ENCODE data around the gene AQP7. TPM values are rescaled to one million over a fixed set of nuclear protein-coding genes. Genes with fewer than 3 reads are reported as not detected.
"Not testable (repeated sequence)": the region's sequence is repeated elsewhere in the genome, so short reads cannot be mapped to it uniquely, and the experiment has no call there.

AQP7 gene
- total RNA-seq, 2 experiments from 2014 or later: not detected

DNA sequence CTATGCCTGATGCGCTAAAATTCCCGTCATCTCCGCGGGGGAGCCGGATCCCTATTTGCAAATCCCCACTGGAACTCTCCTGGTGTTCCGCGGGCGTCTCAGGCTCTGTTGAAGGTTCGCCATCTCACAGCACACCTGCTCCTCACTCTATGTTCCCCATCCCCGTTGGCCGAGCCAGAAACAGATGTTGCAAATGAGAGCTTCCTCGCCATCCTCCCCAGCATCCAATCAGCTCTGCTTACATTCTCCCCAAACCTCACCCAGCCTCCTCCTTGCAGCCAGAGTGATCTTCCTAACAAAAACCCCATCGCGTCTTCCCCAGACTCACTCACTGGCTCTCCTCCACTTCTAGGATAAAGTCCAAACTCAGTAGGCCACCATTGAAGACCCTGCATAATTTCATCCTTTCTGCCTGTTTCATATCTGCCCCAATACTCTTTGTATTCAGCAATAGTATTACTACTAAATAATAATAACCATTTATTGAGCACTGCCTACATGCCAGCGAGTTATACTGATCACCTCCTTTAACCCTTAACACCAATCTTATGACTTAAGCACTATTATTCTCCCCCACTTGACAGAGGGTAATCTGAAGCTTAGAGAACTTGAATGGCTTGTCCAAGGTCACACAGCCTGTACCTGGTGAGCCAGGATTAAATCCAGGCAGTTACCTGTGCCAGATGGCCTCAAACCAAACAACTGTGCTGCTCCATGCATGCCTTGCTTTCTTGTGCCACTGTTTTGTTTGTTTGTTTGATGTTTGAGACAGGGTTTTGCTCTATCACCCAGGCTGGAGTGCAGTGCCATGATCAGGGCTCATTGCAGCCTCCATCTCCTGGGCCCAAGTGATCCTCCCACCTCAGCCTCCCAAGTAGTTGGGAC is 14.0 kb downstream of the AQP7 start:
- intact Hi-C loops (cut with micrococcal nuclease): no loop called here
- no peaks in the 10 kb centered on the region for H3K27me3 Mint-ChIP-seq (ENCODE audit: low read depth)
- H3K4me1 Mint-ChIP-seq (ENCODE audit: low read depth): no peaks in the 10 kb centered on the region
- no peaks in the 10 kb centered on the region for H3K36me3 Mint-ChIP-seq (ENCODE audit: low read depth)
- H3K9me3 Mint-ChIP-seq: no peaks in the 10 kb centered on the region
- no peak overlapping the region for H3K27ac Mint-ChIP-seq
- no peak overlapping the region for H3K4me3 Mint-ChIP-seq
- DNase-seq: no peak
- CTCF ChIA-PET: no interaction called here

GRCh38 chr9:33386998-33387397 is 15.4 kb downstream of the AQP7 start:
- H3K36me3 Mint-ChIP-seq (ENCODE audit: low read depth); H3K27ac Mint-ChIP-seq; DNase-seq; intact Hi-C loops (cut with micrococcal nuclease); H3K4me3 Mint-ChIP-seq; H3K4me1 Mint-ChIP-seq (ENCODE audit: low read depth); H3K27me3 Mint-ChIP-seq (ENCODE audit: low read depth); H3K9me3 Mint-ChIP-seq: not testable (repeated sequence)
- CTCF ChIA-PET: interaction anchor here (0.6 kb wide), 1 partner anchor 353 kb away, joined by 6 read pairs; no protein-coding TSS in a partner anchor

DNA sequence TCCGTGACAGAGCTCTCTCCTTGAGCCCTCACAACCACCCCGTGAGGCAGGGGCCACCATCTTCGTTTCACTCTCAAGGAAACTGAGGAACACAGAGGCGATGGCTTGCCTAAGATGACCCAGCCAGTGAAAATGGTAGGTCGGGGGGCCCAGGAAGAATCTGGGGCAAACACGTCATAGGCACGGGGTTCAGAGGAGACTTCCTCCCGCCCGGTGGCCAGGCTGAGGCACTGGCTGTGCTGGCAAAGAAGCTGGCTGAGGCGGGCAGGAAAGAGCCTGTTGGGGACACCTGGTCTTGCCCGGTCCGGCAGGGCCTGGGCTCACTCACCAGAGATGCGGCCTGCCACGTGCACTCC is 15.7 kb downstream of the AQP7 start:
- H3K4me1 Mint-ChIP-seq (ENCODE audit: low read depth); H3K27me3 Mint-ChIP-seq (ENCODE audit: low read depth); H3K9me3 Mint-ChIP-seq; H3K27ac Mint-ChIP-seq; H3K36me3 Mint-ChIP-seq (ENCODE audit: low read depth); DNase-seq; H3K4me3 Mint-ChIP-seq; intact Hi-C loops (cut with micrococcal nuclease): not testable (repeated sequence)
- CTCF ChIA-PET: interaction anchor here (0.6 kb wide), 1 partner anchor 354 kb away, joined by 6 read pairs; no protein-coding TSS in a partner anchor

- H3K4me1 Mint-ChIP-seq (ENCODE audit: low read depth); DNase-seq; H3K4me3 Mint-ChIP-seq; H3K27ac Mint-ChIP-seq; H3K36me3 Mint-ChIP-seq (ENCODE audit: low read depth); H3K27me3 Mint-ChIP-seq (ENCODE audit: low read depth); H3K9me3 Mint-ChIP-seq; intact Hi-C loops (cut with micrococcal nuclease): not testable (repeated sequence)
- CTCF ChIA-PET: interaction anchor here (0.6 kb wide), 1 partner anchor 354 kb away, joined by 6 read pairs; no protein-coding TSS in a partner anchor
Observed at GRCh38 chr9:33385979-33386640, 16.3 kb downstream of the AQP7 start.

GRCh38 chr9:33385536-33385935 is 16.8 kb downstream of the AQP7 start:
- H3K4me1 Mint-ChIP-seq (ENCODE audit: low read depth); H3K27ac Mint-ChIP-seq; DNase-seq; H3K4me3 Mint-ChIP-seq; intact Hi-C loops (cut with micrococcal nuclease); H3K9me3 Mint-ChIP-seq; H3K27me3 Mint-ChIP-seq (ENCODE audit: low read depth); CTCF ChIA-PET; H3K36me3 Mint-ChIP-seq (ENCODE audit: low read depth): not testable (repeated sequence)

DNA sequence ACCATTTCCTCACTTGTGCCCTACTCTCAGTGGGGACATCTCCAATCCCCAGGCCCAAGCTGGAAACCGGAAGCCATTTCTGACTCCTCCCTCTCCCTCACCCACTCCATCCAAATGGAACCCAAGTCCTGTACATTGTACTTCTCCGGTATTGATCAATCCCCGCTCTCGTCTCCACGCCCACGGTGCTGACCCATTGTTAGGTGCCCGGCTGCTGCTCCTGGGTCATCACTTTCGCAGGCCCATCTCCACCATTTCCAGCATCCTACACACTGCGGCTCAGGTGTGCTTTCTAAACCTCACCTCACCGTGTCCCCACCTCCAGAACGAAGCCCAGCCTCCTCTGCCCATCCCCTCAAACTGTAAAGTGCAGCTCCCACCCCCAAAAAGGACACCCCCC is 19.0 kb downstream of the AQP7 start:
- H3K4me1 Mint-ChIP-seq (ENCODE audit: low read depth); H3K9me3 Mint-ChIP-seq; H3K36me3 Mint-ChIP-seq (ENCODE audit: low read depth); H3K4me3 Mint-ChIP-seq; DNase-seq; H3K27me3 Mint-ChIP-seq (ENCODE audit: low read depth); intact Hi-C loops (cut with micrococcal nuclease); H3K27ac Mint-ChIP-seq: not testable (repeated sequence)
- CTCF ChIA-PET: interaction anchor here (0.5 to 0.9 kb wide), 2 partner anchors 9 to 68 kb away, joined by 4 read pairs; no protein-coding TSS in a partner anchor

DNA sequence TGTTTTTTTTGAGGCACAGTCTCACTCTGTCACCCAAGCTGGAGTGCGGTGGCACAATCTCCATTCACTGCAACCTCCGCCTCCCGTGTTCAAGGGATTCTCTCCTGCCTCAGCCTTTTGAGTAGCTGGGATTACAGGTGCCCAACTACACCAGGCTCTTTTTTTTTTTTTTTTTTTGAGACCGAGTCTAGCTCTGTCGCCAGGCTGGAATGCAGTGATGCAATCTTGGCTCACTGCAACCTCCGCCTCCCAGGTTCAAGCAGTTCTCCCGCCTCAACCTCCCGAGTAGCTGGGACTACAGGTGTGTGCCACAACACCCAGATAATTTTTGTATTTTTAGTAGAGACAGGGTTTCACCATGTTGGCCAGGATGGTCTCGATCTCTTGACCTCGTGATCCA is 20.0 kb downstream of the AQP7 start:
- H3K27me3 Mint-ChIP-seq (ENCODE audit: low read depth); CTCF ChIA-PET: not testable (repeated sequence)

GRCh38 chr9:33381231-33381791 is 21.1 kb downstream of the AQP7 start:
- Mint-ChIP-seq H3K36me3 (ENCODE audit: low read depth) (no peaks in the 10 kb centered on the region), H3K27me3 (ENCODE audit: low read depth) (no peaks in the 10 kb centered on the region), H3K4me3 (no peak overlapping the region), H3K27ac (no peak overlapping the region), H3K9me3 (no peaks in the 10 kb centered on the region), H3K4me1 (ENCODE audit: low read depth) (no peaks in the 10 kb centered on the region)
- CTCF ChIA-PET: interaction anchor here (0.6 to 2.3 kb wide), 3 partner anchors 34 to 69 kb away, joined by 3 to 6 read pairs (median 3); no protein-coding TSS in a partner anchor
- intact Hi-C loops (cut with micrococcal nuclease): no loop called here
- no peak for DNase-seq

More for the DNA sequence above, 20.0 kb downstream of the AQP7 start:
- H3K36me3 Mint-ChIP-seq (ENCODE audit: low read depth); H3K27ac Mint-ChIP-seq; H3K9me3 Mint-ChIP-seq; H3K4me3 Mint-ChIP-seq; DNase-seq; H3K4me1 Mint-ChIP-seq (ENCODE audit: low read depth); intact Hi-C loops (cut with micrococcal nuclease): not testable (repeated sequence)

- Mint-ChIP-seq H3K9me3 (no peaks in the 10 kb centered on the region), H3K4me1 (ENCODE audit: low read depth) (no peaks in the 10 kb centered on the region), H3K4me3 (no peak overlapping the region), H3K27me3 (ENCODE audit: low read depth) (no peaks in the 10 kb centered on the region), H3K27ac (no peak overlapping the region), H3K36me3 (ENCODE audit: low read depth) (no peaks in the 10 kb centered on the region)
- intact Hi-C loops (cut with micrococcal nuclease): no loop called here
- CTCF ChIA-PET: interaction anchor here (0.6 to 2.3 kb wide), 3 partner anchors 35 to 69 kb away, joined by 3 to 6 read pairs (median 3); no protein-coding TSS in a partner anchor
- DNase-seq: no peak
Observed at GRCh38 chr9:33380390-33381094, 21.8 kb downstream of the AQP7 start.

DNA sequence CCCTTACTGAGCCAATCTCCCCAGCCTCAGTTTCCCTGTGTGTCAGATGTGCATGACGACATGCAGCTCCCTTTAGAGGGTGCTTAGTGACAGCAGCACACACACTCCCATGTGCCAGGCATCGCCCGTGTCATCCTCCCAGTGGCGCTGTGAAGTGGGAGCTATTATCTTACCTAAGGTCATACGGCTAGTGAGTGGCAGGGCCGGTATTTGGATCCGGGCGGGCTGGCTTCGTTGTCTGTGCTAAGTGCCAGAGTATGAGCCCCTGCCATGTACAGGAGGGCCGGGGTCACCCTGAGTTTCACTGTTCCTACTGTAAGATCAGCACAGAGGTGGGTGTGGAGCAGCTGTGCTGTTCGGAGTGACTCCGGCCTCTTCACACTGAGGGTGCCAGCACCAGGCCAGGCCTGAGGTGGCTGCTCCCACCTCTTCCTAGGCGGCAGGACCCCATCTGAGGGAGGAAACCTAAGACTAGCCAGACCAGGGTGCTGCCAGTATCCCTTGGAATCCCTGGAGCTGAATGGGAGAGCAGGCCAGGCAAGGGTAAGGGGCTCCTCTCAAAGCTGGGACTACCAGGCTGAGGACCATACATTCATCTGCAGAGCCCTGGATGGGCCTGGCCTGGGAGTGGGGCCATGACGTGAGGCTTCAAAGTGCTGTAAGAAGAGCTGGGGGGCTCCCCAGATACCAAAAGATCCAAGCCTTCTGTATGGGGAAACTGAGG is 22.5 kb downstream of the AQP7 start:
- Mint-ChIP-seq H3K4me3 (no peak overlapping the region), H3K9me3 (no peaks in the 10 kb centered on the region), H3K27me3 (ENCODE audit: low read depth) (no peaks in the 10 kb centered on the region), H3K4me1 (ENCODE audit: low read depth) (peaks cover 4% of the 10 kb centered on the region), H3K36me3 (ENCODE audit: low read depth) (no peaks in the 10 kb centered on the region), H3K27ac (no peak overlapping the region)
- DNase-seq: no peak
- intact Hi-C loops (cut with micrococcal nuclease): loop anchor here (5.0 kb wide), 1 partner anchor 137 kb away; no protein-coding TSS in a partner anchor
- CTCF ChIA-PET: interaction anchor here (2.3 kb wide), 1 partner anchor 36 kb away, joined by 6 read pairs; no protein-coding TSS in a partner anchor

DNA sequence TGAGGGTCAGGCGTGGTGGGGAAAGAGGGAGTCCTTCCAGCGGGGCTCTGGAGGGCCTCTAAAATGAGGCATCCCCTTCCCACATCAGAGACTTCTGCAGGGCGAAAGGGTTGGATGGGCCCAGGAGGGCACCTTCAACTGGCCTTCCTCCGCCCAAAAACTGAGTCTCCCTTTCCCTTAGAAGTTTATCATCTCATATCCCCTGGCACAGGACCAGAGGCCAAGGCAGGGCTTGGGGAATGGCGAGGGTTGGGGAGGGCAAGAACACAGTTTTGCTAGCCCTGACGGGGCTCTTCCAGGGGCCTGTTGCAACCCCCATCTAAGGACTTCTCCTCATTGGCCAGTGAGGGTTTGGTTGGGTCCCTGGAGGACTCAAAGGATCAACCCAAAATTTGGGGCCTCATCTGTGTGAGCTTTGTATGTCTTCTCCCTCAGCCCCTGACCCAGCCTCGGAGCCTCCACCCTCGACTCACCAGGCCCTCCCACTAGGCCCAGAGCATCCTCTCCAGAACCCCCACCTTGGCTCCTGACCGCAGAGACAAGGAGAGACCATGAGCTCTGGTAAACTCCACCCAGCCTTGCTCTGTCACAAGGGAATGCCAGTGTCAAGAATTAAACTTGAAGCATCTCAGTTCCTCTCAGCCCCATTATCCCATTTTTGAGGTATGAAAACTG is 24.1 kb downstream of the AQP7 start:
- Mint-ChIP-seq H3K27me3 (ENCODE audit: low read depth) (no peaks in the 10 kb centered on the region), H3K9me3 (no peaks in the 10 kb centered on the region), H3K27ac (no peak overlapping the region), H3K4me3 (no peak overlapping the region), H3K4me1 (ENCODE audit: low read depth) (peaks cover 7% of the 10 kb centered on the region), H3K36me3 (ENCODE audit: low read depth) (no peaks in the 10 kb centered on the region)
- CTCF ChIA-PET: interaction anchor here (0.5 to 8.2 kb wide), 2 partner anchors 87 to 444 kb away, joined by 6 to 87 read pairs; no protein-coding TSS in a partner anchor
- DNase-seq: no peak
- intact Hi-C loops (cut with micrococcal nuclease): loop anchor here (5.0 kb wide), 1 partner anchor 139 kb away; no protein-coding TSS in a partner anchor

All from activated naive CD4-positive, alpha-beta T cell treated with anti-CD3 and anti-CD28 coated beads for 36 hours (primary cell).